MM.1S (cell line): ENCODE measurements around the gene TCERG1L.

ENCODE experiments used
- EZH2 ChIP-seq: fragments of 300-600 bp; sonication (generic); optimal IDR thresholded peaks from 2 replicates; pipeline ENCODE3; 2017; ENCODE audit warnings: low read depth, mild to moderate bottlenecking, antibody characterized with exemption, low read length, mixed read lengths
- EZH2phosphoT487 ChIP-seq: fragments of 300-600 bp; sonication (generic); IDR thresholded peaks from 2 replicates; pipeline ENCODE4 v1.6.1; 2018; ENCODE audit warnings: antibody characterized with exemption, low read length
- TF ChIP-seq, protein P1 (sequence below): fragments of 300-600 bp; sonication (generic); IDR thresholded peaks from 2 replicates; pipeline ENCODE4 v1.5.1; 2016; ENCODE audit warnings: antibody characterized with exemption, low read length, mixed read lengths

DNA sequence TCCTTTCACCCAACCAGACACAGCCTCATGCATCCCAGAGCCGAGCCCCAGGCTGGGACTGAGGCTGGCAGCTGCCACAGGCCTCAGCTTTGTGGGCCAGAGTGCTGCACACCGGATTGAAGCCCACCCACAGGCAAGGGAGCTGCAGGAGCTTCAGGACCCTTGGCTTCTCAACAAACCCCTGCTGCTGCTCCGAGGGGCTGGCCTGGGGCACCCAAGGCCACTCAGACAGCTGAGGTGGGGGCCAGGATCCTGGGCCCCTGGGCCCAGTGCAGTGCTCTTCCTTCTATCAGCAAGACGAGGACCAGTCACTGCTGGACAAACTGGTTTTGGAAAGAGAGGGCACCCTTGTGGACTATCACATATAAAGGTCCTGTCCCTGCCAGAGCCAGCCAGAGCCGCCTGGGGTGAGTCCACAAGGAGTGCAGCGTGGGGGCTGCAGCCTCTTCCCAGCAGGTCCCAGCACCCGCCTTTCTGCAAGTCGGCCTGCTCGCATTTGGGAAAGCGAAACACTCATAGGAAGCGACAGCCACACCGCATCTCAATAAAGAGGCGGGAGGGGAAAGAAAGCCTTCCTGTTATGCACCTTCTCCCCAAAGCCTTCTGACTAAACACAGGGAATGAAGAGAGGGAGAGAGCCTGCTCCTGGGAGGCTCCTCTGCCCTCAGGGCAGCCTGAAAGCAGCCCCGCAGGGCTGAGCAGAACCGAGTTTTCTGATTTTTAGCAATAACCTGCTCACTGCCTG lies 9.5 kb upstream of the TCERG1L start:
- TF ChIP-seq, protein P1, sequence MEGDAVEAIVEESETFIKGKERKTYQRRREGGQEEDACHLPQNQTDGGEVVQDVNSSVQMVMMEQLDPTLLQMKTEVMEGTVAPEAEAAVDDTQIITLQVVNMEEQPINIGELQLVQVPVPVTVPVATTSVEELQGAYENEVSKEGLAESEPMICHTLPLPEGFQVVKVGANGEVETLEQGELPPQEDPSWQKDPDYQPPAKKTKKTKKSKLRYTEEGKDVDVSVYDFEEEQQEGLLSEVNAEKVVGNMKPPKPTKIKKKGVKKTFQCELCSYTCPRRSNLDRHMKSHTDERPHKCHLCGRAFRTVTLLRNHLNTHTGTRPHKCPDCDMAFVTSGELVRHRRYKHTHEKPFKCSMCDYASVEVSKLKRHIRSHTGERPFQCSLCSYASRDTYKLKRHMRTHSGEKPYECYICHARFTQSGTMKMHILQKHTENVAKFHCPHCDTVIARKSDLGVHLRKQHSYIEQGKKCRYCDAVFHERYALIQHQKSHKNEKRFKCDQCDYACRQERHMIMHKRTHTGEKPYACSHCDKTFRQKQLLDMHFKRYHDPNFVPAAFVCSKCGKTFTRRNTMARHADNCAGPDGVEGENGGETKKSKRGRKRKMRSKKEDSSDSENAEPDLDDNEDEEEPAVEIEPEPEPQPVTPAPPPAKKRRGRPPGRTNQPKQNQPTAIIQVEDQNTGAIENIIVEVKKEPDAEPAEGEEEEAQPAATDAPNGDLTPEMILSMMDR = no peak
- TF ChIP-seq EZH2 (no peak), EZH2phosphoT487 (no peak)
